ENCODE results near the gene C14orf119.

- TF ChIP-seq CTCF (IDR thresholded peaks at IDR 0.05): no peak
- no peak for TF ChIP-seq POLR2AphosphoS5 (IDR thresholded peaks at IDR 0.05; ENCODE audit: low read depth, low read length)
- TF ChIP-seq TCF7L2 (IDR thresholded peaks at IDR 0.05; ENCODE audit: low read depth, low read length): no peak
- TF ChIP-seq, protein P1, sequence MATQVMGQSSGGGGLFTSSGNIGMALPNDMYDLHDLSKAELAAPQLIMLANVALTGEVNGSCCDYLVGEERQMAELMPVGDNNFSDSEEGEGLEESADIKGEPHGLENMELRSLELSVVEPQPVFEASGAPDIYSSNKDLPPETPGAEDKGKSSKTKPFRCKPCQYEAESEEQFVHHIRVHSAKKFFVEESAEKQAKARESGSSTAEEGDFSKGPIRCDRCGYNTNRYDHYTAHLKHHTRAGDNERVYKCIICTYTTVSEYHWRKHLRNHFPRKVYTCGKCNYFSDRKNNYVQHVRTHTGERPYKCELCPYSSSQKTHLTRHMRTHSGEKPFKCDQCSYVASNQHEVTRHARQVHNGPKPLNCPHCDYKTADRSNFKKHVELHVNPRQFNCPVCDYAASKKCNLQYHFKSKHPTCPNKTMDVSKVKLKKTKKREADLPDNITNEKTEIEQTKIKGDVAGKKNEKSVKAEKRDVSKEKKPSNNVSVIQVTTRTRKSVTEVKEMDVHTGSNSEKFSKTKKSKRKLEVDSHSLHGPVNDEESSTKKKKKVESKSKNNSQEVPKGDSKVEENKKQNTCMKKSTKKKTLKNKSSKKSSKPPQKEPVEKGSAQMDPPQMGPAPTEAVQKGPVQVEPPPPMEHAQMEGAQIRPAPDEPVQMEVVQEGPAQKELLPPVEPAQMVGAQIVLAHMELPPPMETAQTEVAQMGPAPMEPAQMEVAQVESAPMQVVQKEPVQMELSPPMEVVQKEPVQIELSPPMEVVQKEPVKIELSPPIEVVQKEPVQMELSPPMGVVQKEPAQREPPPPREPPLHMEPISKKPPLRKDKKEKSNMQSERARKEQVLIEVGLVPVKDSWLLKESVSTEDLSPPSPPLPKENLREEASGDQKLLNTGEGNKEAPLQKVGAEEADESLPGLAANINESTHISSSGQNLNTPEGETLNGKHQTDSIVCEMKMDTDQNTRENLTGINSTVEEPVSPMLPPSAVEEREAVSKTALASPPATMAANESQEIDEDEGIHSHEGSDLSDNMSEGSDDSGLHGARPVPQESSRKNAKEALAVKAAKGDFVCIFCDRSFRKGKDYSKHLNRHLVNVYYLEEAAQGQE (IDR thresholded peaks at IDR 0.05; ENCODE audit: insufficient read depth in 1 of 2, low read depth in 2 of 2, low read length in 1 of 2): no peak
Observed at GRCh38 chr14:23066855-23067744, 28.2 kb upstream of the C14orf119 start.

Data from Panc1 (cell line).